ENCODE data around the gene PRKCB.
A peak's percentile ranks its signal among the peaks of the same experiment; 100 is the strongest.

PRKCB gene

GRCh38 chr16:23833960-23834685 lies 1.7 kb upstream of the PRKCB start:
- in situ Hi-C loops (cut with MboI; ENCODE audit: low sequenced_read_pairs, unreplicated experiment): no loop called here
- no peak for TF ChIP-seq CTCF (IDR thresholded peaks at IDR 0.05; ENCODE audit: borderline replicate concordance, control extremely low read depth, extremely low read depth, insufficient read depth, missing control alignments)
- no peak for DNase-seq (ENCODE audit: low spot score)

- no peak for DNase-seq (ENCODE audit: low spot score)
- no peak for TF ChIP-seq CTCF (IDR thresholded peaks at IDR 0.05; ENCODE audit: borderline replicate concordance, control extremely low read depth, extremely low read depth, insufficient read depth, missing control alignments)
- in situ Hi-C loops (cut with MboI; ENCODE audit: low sequenced_read_pairs, unreplicated experiment): no loop called here
Measured at GRCh38 chr16:23836078-23836403, 258 bp downstream of the PRKCB start.

GRCh38 chr16:23836404-23837311 lies 875 bp downstream of the PRKCB start:
- peak; percentile 62 for DNase-seq (ENCODE audit: low spot score)
- in situ Hi-C loops (cut with MboI; ENCODE audit: low sequenced_read_pairs, unreplicated experiment): no loop called here

GRCh38 chr16:23837553-23838308 lies 1.9 kb downstream of the PRKCB start:
- no peak for TF ChIP-seq CTCF (IDR thresholded peaks at IDR 0.05; ENCODE audit: borderline replicate concordance, control extremely low read depth, extremely low read depth, insufficient read depth, missing control alignments)
- in situ Hi-C loops (cut with MboI; ENCODE audit: low sequenced_read_pairs, unreplicated experiment): no loop called here
- no peak for DNase-seq (ENCODE audit: low spot score)

More at GRCh38 chr16:23836404-23837311, 875 bp downstream of the PRKCB start:
- TF ChIP-seq CTCF (IDR thresholded peaks at IDR 0.05; ENCODE audit: borderline replicate concordance, control extremely low read depth, extremely low read depth, insufficient read depth, missing control alignments): peak; percentile 45

GRCh38 chr16:23838485-23839142 lies 2.8 kb downstream of the PRKCB start:
- DNase-seq (ENCODE audit: low spot score): no peak
- no peak for TF ChIP-seq CTCF (IDR thresholded peaks at IDR 0.05; ENCODE audit: borderline replicate concordance, control extremely low read depth, extremely low read depth, insufficient read depth, missing control alignments)
- in situ Hi-C loops (cut with MboI; ENCODE audit: low sequenced_read_pairs, unreplicated experiment): no loop called here

GRCh38 chr16:23840310-23840709 lies 4.5 kb downstream of the PRKCB start:
- in situ Hi-C loops (cut with MboI; ENCODE audit: low sequenced_read_pairs, unreplicated experiment): no loop called here
- no peak for DNase-seq (ENCODE audit: low spot score)
- TF ChIP-seq CTCF (IDR thresholded peaks at IDR 0.05; ENCODE audit: borderline replicate concordance, control extremely low read depth, extremely low read depth, insufficient read depth, missing control alignments): no peak
